H9 (cell line): ENCODE results near the gene TMEM132C. TPM values are rescaled to one million over a fixed set of nuclear protein-coding genes. Genes with fewer than 3 reads are reported as not detected.

Experiments
- DNase-seq: peaks from one replicate; pipeline ENCODE4 v3.0.0-alpha.2; 2017
- H2AFZ ChIP-seq: one replicate; pipeline ENCODE4 v1.6.1; 2013; ENCODE audit warnings: mild to moderate bottlenecking, low read length, control low read depth, moderate library complexity
- H2AK5ac ChIP-seq: 2 replicates; pipeline ENCODE4 v1.6.1; 2013; ENCODE audit warnings: low read length, control low read depth, mixed read lengths; ENCODE audit not compliant: insufficient read length
- H2BK120ac ChIP-seq: one replicate; pipeline ENCODE4 v1.6.1; 2013; ENCODE audit warnings: low read depth, mild to moderate bottlenecking, low read length, control low read depth, inconsistent platforms; ENCODE audit not compliant: poor library complexity, severe bottlenecking
- H2BK12ac ChIP-seq: 2 replicates; pipeline ENCODE4 v1.6.1; 2013; ENCODE audit warnings: low read length, control low read depth, mixed read lengths, low read depth; ENCODE audit not compliant: insufficient read length
- H2BK15ac ChIP-seq: 2 replicates; pipeline ENCODE4 v1.6.1; 2013; ENCODE audit warnings: low read depth, low read length, control low read depth
- H2BK20ac ChIP-seq: one replicate; pipeline ENCODE4 v1.6.1; 2013; ENCODE audit warnings: low read depth, mild to moderate bottlenecking, low read length, control low read depth, inconsistent platforms; ENCODE audit not compliant: poor library complexity, severe bottlenecking
- H2BK5ac ChIP-seq: 2 replicates; pipeline ENCODE4 v1.6.1; 2013; ENCODE audit warnings: low read length, control low read depth, mixed read lengths; ENCODE audit not compliant: insufficient read length
- H3K14ac ChIP-seq: 2 replicates; pipeline ENCODE4 v1.6.1; 2013; ENCODE audit warnings: low read length, control low read depth; ENCODE audit not compliant: insufficient read depth
- H3K18ac ChIP-seq: 2 replicates; pipeline ENCODE4 v1.6.1; 2013; ENCODE audit warnings: low read depth, mild to moderate bottlenecking, mixed read lengths, low read length, control low read depth; ENCODE audit not compliant: insufficient read length
- H3K23ac ChIP-seq: 2 replicates; pipeline ENCODE4 v1.6.1; 2013; ENCODE audit warnings: low read length, control low read depth, mixed read lengths, low read depth; ENCODE audit not compliant: insufficient read length
- H3K23me2 ChIP-seq: 2 replicates; pipeline ENCODE4 v1.6.1; 2013; ENCODE audit warnings: low read depth, mild to moderate bottlenecking, mixed read lengths, low read length, control low read depth; ENCODE audit not compliant: insufficient read length, poor library complexity, severe bottlenecking
- H3K27ac ChIP-seq: 2 replicates; pipeline ENCODE4 v1.5.1; 2013; ENCODE audit warnings: low read length, control low read depth, mixed read lengths, low read depth; ENCODE audit not compliant: insufficient read length
- H3K27me3 ChIP-seq: 2 replicates; pipeline ENCODE4 v1.6.1; 2013; ENCODE audit warnings: low read length, control low read depth, inconsistent platforms; ENCODE audit not compliant: insufficient read depth
- H3K4ac ChIP-seq: 2 replicates; pipeline ENCODE4 v1.6.1; 2013; ENCODE audit warnings: low read depth, mild to moderate bottlenecking, control low read depth, inconsistent platforms, low read length, moderate library complexity
- H3K4me1 ChIP-seq: 2 replicates; pipeline ENCODE4 v1.6.1; 2013; ENCODE audit warnings: low read length, control low read depth, inconsistent platforms; ENCODE audit not compliant: insufficient read depth
- H3K4me2 ChIP-seq: 2 replicates; pipeline ENCODE4 v1.6.1; 2013; ENCODE audit warnings: low read length, control low read depth, mixed read lengths; ENCODE audit not compliant: insufficient read length, insufficient read depth
- H3K56ac ChIP-seq: 2 replicates; pipeline ENCODE4 v1.6.1; 2013; ENCODE audit warnings: low read depth, mild to moderate bottlenecking, mixed read lengths, low read length, control low read depth; ENCODE audit not compliant: insufficient read length
- H3K79me1 ChIP-seq: 2 replicates; pipeline ENCODE4 v1.6.1; 2013; ENCODE audit warnings: low read depth, mild to moderate bottlenecking, moderate library complexity, low read length, control low read depth, inconsistent platforms; ENCODE audit not compliant: insufficient read depth, poor library complexity, severe bottlenecking
- H3K79me2 ChIP-seq: 2 replicates; pipeline ENCODE4 v1.6.1; 2013; ENCODE audit warnings: low read length, control low read depth, inconsistent platforms; ENCODE audit not compliant: insufficient read depth
- H3K9ac ChIP-seq: 2 replicates; pipeline ENCODE4 v1.6.1; 2013; ENCODE audit warnings: low read length, control low read depth, mixed read lengths; ENCODE audit not compliant: insufficient read length; ENCODE audit errors: extremely low read depth
- H3K9me3 ChIP-seq: one replicate; pipeline ENCODE4 v1.6.1; 2013; ENCODE audit warnings: low read depth, low read length, inconsistent platforms; ENCODE audit not compliant: control insufficient read depth
- H3T11ph ChIP-seq: one replicate; pipeline ENCODE4 v1.6.1; 2013; ENCODE audit warnings: mild to moderate bottlenecking, low read length, control low read depth, inconsistent platforms
- H4K20me1 ChIP-seq: one replicate; pipeline ENCODE4 v1.6.1; 2013; ENCODE audit not compliant: control insufficient read depth, insufficient read length, insufficient read depth
- H4K5ac ChIP-seq: 2 replicates; pipeline ENCODE4 v1.6.1; 2013; ENCODE audit warnings: low read depth, mild to moderate bottlenecking, mixed read lengths, low read length, control low read depth; ENCODE audit not compliant: insufficient read length
- H4K8ac ChIP-seq: replicated peaks from 2 replicates; pipeline ENCODE4 v1.6.1; 2013; ENCODE audit warnings: low read length, control low read depth, mixed read lengths, low read depth; ENCODE audit not compliant: insufficient read length
- H4K91ac ChIP-seq: 2 replicates; pipeline ENCODE4 v1.6.1; 2013; ENCODE audit warnings: low read depth, mild to moderate bottlenecking, moderate library complexity, mixed read lengths, low read length, control low read depth; ENCODE audit not compliant: insufficient read length
- H3K27ac Mint-ChIP-seq, 3 experiments: 2 replicates in 2 of 3; 3 replicates in 1 of 3; pipeline ENCODE4 v1.8.0; 2020 to 2021; ENCODE audit warnings: mixed read lengths in 3 of 3, mild to moderate bottlenecking in 1 of 3, moderate library complexity in 1 of 3
- H3K27me3 Mint-ChIP-seq: 2 replicates; pipeline ENCODE4 v1.8.0; 2021; ENCODE audit warnings: low read depth, mild to moderate bottlenecking, moderate library complexity, mixed read lengths
- H3K36me3 Mint-ChIP-seq, 3 experiments: 2 replicates in 2 of 3; 3 replicates in 1 of 3; pipeline ENCODE4 v1.8.0; 2020 to 2021; ENCODE audit warnings: low read depth in 3 of 3, mixed read lengths in 3 of 3; ENCODE audit not compliant: insufficient read depth in 1 of 3
- H3K4me1 Mint-ChIP-seq, 2 experiments: 2 replicates each; pipeline ENCODE4 v1.8.0; 2020; ENCODE audit warnings: mixed read lengths in 2 of 2
- H3K4me3 Mint-ChIP-seq, 2 experiments: 2 replicates in 1 of 2; 3 replicates in 1 of 2; pipeline ENCODE4 v1.8.0; 2020 to 2021; ENCODE audit warnings: mild to moderate bottlenecking in 2 of 2, mixed read lengths in 2 of 2, moderate library complexity in 1 of 2
- H3K9me3 Mint-ChIP-seq, 2 experiments: 2 replicates in 1 of 2; 3 replicates in 1 of 2; pipeline ENCODE4 v1.8.0; 2020; ENCODE audit warnings: mild to moderate bottlenecking in 2 of 2, mixed read lengths in 2 of 2, moderate library complexity in 1 of 2
- whole genome bisulfite sequencing: extraction: QIAGEN DNeasy Blood & Tissue Kit; methylation state at CpG from one replicate; pipeline ENCODE4 v1.1.7; 2013; ENCODE audit warnings: missing lambda C conversion rate, low lambda C conversion rate, mixed read lengths; ENCODE audit not compliant: insufficient read length; ENCODE audit errors: extremely low coverage; 5-methylcytosine and 5-hydroxymethylcytosine counted together
- total RNA-seq: library from RNA; stranded (reverse); gene quantifications from 2 replicates; pipeline ENCODE4 v1.2.1, GENCODE V29; 2021
- TF ChIP-seq, protein P1 (sequence below): fragments of 200-600 bp; sonication (generic); conservative IDR thresholded peaks from 3 replicates; pipeline ENCODE4 v1.8.0; 2021; ENCODE audit warnings: antibody characterized with exemption, mild to moderate bottlenecking

The TMEM132C gene
- total RNA-seq, 1 experiment from 2014 or later: 0.22 TPM

GRCh38 chr12:128581321-128581761 lies 314.4 kb downstream of the TMEM132C start:
- no peak overlapping the region for H3K23ac ChIP-seq
- H2BK15ac ChIP-seq: no peak overlapping the region

More at GRCh38 chr12:128581321-128581761, 314.4 kb downstream of the TMEM132C start:
- H3K9me3 Mint-ChIP-seq: peaks cover 0 to 12% of the 10 kb centered on the region in 2 experiments; a peak in 2 of 5 replicates
- H3K4me1 ChIP-seq: no peaks in the 10 kb centered on the region
- H2AK5ac ChIP-seq: no peak overlapping the region
- no peak overlapping the region for H3K4ac ChIP-seq
- H3K23me2 ChIP-seq: no peaks in the 10 kb centered on the region
- no peak overlapping the region for H3K18ac ChIP-seq
- no peak overlapping the region for H4K8ac ChIP-seq
- H3K36me3 Mint-ChIP-seq: peaks cover 0 to 3% (median 0%) of the 10 kb centered on the region in 3 experiments; a peak in 1 of 7 replicates
- no peak overlapping the region for H2BK120ac ChIP-seq
- H4K91ac ChIP-seq: no peak overlapping the region
- H3K14ac ChIP-seq: no peak overlapping the region
- no peaks in the 10 kb centered on the region for H4K20me1 ChIP-seq
- no peaks in the 10 kb centered on the region for H3K79me2 ChIP-seq
- WGBS: no CpG with 5 or more reads among the region's 7 CpGs
- no peak overlapping the region for H2AFZ ChIP-seq
- H3K27ac Mint-ChIP-seq: no peak overlapping the region
- H4K5ac ChIP-seq: no peak overlapping the region
- H3K9ac ChIP-seq: no peak overlapping the region
- DNase-seq: no peak
- no peaks in the 10 kb centered on the region for H3K79me1 ChIP-seq
- H2BK20ac ChIP-seq: no peak overlapping the region
- H3K9me3 ChIP-seq: no peaks in the 10 kb centered on the region
- H3K27ac ChIP-seq: no peak overlapping the region
- H3T11ph ChIP-seq: no peak overlapping the region
- TF ChIP-seq, protein P1, sequence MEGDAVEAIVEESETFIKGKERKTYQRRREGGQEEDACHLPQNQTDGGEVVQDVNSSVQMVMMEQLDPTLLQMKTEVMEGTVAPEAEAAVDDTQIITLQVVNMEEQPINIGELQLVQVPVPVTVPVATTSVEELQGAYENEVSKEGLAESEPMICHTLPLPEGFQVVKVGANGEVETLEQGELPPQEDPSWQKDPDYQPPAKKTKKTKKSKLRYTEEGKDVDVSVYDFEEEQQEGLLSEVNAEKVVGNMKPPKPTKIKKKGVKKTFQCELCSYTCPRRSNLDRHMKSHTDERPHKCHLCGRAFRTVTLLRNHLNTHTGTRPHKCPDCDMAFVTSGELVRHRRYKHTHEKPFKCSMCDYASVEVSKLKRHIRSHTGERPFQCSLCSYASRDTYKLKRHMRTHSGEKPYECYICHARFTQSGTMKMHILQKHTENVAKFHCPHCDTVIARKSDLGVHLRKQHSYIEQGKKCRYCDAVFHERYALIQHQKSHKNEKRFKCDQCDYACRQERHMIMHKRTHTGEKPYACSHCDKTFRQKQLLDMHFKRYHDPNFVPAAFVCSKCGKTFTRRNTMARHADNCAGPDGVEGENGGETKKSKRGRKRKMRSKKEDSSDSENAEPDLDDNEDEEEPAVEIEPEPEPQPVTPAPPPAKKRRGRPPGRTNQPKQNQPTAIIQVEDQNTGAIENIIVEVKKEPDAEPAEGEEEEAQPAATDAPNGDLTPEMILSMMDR: no peak
- H3K4me3 Mint-ChIP-seq: no peak overlapping the region
- peaks cover 21% of the 10 kb centered on the region for H3K27me3 Mint-ChIP-seq
- H3K27me3 ChIP-seq: no peaks in the 10 kb centered on the region
- peaks cover 3 to 6% of the 10 kb centered on the region in 2 experiments; a peak in 2 of 4 replicates for H3K4me1 Mint-ChIP-seq
- H3K56ac ChIP-seq: no peak overlapping the region
- H2BK5ac ChIP-seq: no peak overlapping the region
- no peak overlapping the region for H3K4me2 ChIP-seq
- no peak overlapping the region for H2BK12ac ChIP-seq
